Measurements from ENCODE around the gene RSBN1. TPM values are rescaled to one million over a fixed set of nuclear protein-coding genes. Genes with fewer than 3 reads are reported as not detected.

The RSBN1 gene
- total RNA-seq, 6 experiments from 2014 or later = 9.0 to 11.5 (median 10.0) TPM

- no peak for DNase-seq
- no peak for TF ChIP-seq CTCF (IDR thresholded peaks at IDR 0.05)
- H3K36me3 Mint-ChIP-seq (ENCODE audit: low read depth) = peaks cover 10% of the 10 kb centered on the region; the same call in 1 of the 2 replicates
Measured at GRCh38 chr1:113811156-113811887, 954 bp downstream of the RSBN1 start.

GRCh38 chr1:113809670-113810602 is 2.3 kb downstream of the RSBN1 start:
- peak overlapping the region; percentile 94 for H3K4me3 Mint-ChIP-seq
- peaks cover 34% of the 10 kb centered on the region for H3K4me1 Mint-ChIP-seq (ENCODE audit: low read depth)
- DNase-seq = peak; percentile 54
- H3K27ac Mint-ChIP-seq = peak overlapping the region; percentile 81
- H3K9me3 Mint-ChIP-seq = no peaks in the 10 kb centered on the region
- TF ChIP-seq CTCF (IDR thresholded peaks at IDR 0.05) = no peak
- H3K27me3 Mint-ChIP-seq (ENCODE audit: insufficient read depth) = no peaks in the 10 kb centered on the region
- peaks cover 23% of the 10 kb centered on the region for H3K36me3 Mint-ChIP-seq (ENCODE audit: low read depth)

More at GRCh38 chr1:113811156-113811887, 954 bp downstream of the RSBN1 start:
- peak overlapping the region; percentile 90 for H3K27ac Mint-ChIP-seq
- peak overlapping the region; percentile 94 for H3K4me3 Mint-ChIP-seq
- no peaks in the 10 kb centered on the region for H3K9me3 Mint-ChIP-seq
- peaks cover 25% of the 10 kb centered on the region for H3K4me1 Mint-ChIP-seq (ENCODE audit: low read depth)
- no peaks in the 10 kb centered on the region for H3K27me3 Mint-ChIP-seq (ENCODE audit: insufficient read depth)

- DNase-seq = no peak
- H3K4me1 Mint-ChIP-seq (ENCODE audit: low read depth) = peaks cover 45% of the 10 kb centered on the region
- no peaks in the 10 kb centered on the region for H3K9me3 Mint-ChIP-seq
- H3K4me3 Mint-ChIP-seq = peak overlapping the region; percentile 94
- peak overlapping the region; percentile 74 for H3K27ac Mint-ChIP-seq
- peaks cover 23% of the 10 kb centered on the region for H3K36me3 Mint-ChIP-seq (ENCODE audit: low read depth)
- TF ChIP-seq CTCF (IDR thresholded peaks at IDR 0.05) = no peak
- no peaks in the 10 kb centered on the region for H3K27me3 Mint-ChIP-seq (ENCODE audit: insufficient read depth)
Measured at GRCh38 chr1:113808450-113809195, 3.7 kb downstream of the RSBN1 start.

GRCh38 chr1:113805639-113806038 is 6.6 kb downstream of the RSBN1 start:
- H3K27me3 Mint-ChIP-seq (ENCODE audit: insufficient read depth) = no peaks in the 10 kb centered on the region
- TF ChIP-seq CTCF (IDR thresholded peaks at IDR 0.05) = no peak
- no peaks in the 10 kb centered on the region for H3K9me3 Mint-ChIP-seq
- DNase-seq = no peak
- H3K4me1 Mint-ChIP-seq (ENCODE audit: low read depth) = peaks cover 50% of the 10 kb centered on the region
- H3K36me3 Mint-ChIP-seq (ENCODE audit: low read depth) = peaks cover 19% of the 10 kb centered on the region
- H3K27ac Mint-ChIP-seq = peak overlapping the region; percentile 31; the same call in 1 of the 2 replicates
- no peak overlapping the region for H3K4me3 Mint-ChIP-seq

- Mint-ChIP-seq H3K9me3 (no peaks in the 10 kb centered on the region), H3K4me3 (0 out of 2 replicates have a peak overlapping the region, but pooled peaks have one; percentile 20), H3K4me1 (ENCODE audit: low read depth) (peaks cover 50% of the 10 kb centered on the region), H3K36me3 (ENCODE audit: low read depth) (peaks cover 19% of the 10 kb centered on the region), H3K27ac (peak overlapping the region; percentile 29; the same call in 1 of the 2 replicates), H3K27me3 (ENCODE audit: insufficient read depth) (no peaks in the 10 kb centered on the region)
- TF ChIP-seq CTCF (IDR thresholded peaks at IDR 0.05) = no peak
- DNase-seq = no peak
Measured at GRCh38 chr1:113805256-113805531, 7.1 kb downstream of the RSBN1 start.

Measured in HFFc6 (cell line).